Fibroblast of lung (primary cell): ENCODE results near the gene CYB561.

Source experiments
- CTCF ChIP-seq, 2 donors: IDR thresholded peaks in 1 of 2; conservative IDR thresholded peaks in 1 of 2; 1 replicate in 1 of 2; 2 replicates in 1 of 2; pipeline ENCODE4 v1.5.1; 2011 to 2012; ENCODE audit warnings: low read length in 2 of 2, control low read depth in 1 of 2, inconsistent platforms in 1 of 2, low read depth in 1 of 2, mild to moderate bottlenecking in 1 of 2
- EZH2 ChIP-seq: IDR thresholded peaks from 2 replicates; pipeline ENCODE4 v1.5.1; 2012; ENCODE audit warnings: low read length, control low read depth, mild to moderate bottlenecking; ENCODE audit errors: missing control alignments

- TF ChIP-seq CTCF (conservative IDR thresholded peaks at IDR 0.05 in 1 of 2, IDR thresholded peaks at IDR 0.05 in 1 of 2; ENCODE audit: low read depth in 1 of 2, low read length in 2 of 2) (no peak), EZH2 (no peak)
Measured at GRCh38 chr17:63431939-63432804, 13.9 kb downstream of the CYB561 start.
